Amniotic epithelial cell (primary cell): ENCODE data around the gene UTY.
"Not testable (repeated sequence)": the region's sequence is repeated elsewhere in the genome, so short reads cannot be mapped to it uniquely, and the experiment has no call there.

Experiments used
- DNase-seq: peaks from one replicate; pipeline ENCODE4 v3.0.0-alpha.2; 2010; ENCODE audit warnings: low read depth

UTY gene

GRCh38 chrY:13299411-13299810, 180.4 kb downstream of the UTY start:
- no peak for DNase-seq

DNA sequence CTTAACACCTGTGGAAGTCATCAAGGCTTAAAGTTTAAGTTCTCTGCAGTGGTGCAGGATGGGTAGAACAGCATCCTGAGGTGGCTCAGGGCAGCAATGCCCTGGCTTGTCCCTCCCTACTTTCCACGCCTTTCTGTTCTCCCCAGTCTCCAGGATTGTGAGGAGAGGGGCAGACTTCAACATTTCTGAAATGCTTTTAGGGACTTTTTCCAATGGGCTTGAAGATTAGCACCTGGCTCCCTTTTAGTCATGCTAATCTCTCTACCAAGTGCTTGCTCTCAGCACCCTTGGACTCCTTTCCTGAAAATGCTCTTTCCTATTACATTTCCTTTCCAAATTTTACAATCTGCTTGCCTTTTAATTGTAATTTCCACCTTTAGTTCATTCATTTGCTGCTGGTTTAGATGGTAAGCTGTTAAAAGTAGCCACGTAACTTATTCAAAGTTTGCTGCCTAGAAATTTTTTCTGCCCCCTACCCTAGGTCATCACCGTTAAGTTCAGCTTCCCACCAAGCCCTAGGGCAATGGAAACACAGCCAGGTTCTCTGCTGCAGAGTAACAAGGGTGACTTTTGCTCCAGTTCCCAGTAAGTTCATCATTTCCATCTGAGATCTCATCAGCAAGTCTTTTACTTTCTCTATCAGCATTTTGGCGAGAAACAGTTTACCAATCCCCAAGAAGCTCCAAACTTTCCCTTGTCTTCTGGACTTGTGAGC, 183.5 kb downstream of the UTY start:
- no peak for DNase-seq

- DNase-seq, result peak; percentile 44
These were observed 184.8 kb downstream of the UTY start for GRCh38 chrY:13295026-13295425.

DNA sequence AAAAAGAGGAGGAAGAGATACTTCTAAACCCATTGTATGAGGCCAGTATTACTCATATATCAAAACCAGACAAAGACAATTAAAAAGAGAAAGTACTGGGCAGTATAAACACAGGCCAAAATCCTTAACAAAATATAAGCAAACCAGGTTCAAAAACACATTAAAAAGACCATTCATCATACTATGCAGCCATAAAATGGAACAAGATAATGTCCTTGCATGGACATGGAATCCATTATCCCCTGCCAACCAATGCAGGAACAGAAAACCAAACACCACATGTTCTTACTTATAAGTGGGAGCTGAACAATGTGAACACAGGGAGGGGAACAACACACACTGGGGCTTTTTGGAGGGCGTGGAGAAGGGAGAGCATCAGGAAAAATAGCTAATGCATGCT, 188.6 kb downstream of the UTY start:
- DNase-seq, result no peak

DNA sequence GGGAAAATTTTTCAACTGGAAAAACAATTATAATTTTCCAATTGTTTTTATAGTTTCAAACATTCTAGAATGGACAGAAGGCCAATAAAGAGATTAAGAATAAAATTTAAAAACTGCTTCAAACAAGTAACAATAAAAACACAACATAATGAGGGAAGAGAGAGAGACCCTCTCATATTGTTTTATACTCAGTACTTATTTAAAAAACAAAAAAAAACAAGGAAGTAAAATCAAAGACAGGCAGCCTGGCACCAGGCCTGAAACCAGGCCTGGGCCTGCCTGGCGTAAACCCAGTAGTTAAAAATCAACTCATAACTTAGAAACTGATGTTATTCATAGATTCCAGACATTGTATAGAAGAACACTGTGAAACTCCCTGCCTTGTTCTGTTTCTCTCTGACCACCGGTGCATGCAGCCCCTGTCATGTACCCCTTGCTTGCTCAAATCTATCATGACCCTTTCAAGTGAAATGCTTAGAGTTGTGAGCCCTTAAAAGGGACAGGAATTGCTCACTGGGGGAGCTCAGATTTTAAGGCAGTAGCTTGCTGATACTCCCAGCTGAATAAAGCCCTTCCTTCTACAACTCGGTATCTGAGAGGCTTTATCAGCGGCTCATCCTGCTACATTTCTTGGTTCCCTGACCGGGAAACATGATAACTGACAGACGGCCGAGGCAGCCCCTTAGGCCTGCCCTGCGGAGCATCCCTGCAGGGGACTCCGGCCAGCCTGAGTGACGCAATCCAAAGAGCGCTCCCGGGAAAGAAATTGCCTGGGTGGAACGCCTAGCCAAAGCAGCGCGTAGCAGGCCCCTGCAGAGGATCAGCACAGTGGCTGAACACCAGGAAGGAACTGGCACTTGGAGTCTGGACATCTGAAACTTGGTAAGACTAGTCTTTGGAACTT, 197.4 kb downstream of the UTY start:
- DNase-seq, result peak; percentile 54

GRCh38 chrY:13279561-13279960, 200.3 kb downstream of the UTY start:
- no peak for DNase-seq

DNA sequence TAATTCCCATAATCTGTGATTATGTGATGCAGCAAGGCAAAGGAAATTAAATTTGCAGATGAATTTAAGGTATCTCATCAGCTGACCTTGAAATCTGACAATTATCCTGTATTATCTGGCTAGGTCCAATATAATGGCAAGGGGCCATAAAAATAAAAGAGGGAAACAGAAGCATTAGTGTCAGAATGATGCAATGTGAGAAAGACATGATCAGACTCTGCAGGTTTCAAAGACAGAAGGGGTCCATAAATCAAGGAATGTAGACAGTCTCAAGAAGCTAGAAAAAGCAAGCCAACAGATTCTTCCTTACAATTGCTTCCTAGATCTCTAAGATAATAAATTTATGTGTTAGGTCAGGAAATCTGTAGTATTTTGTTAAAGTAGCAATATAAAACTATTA, 208.1 kb downstream of the UTY start:
- DNase-seq, result no peak

- DNase-seq, result not testable (repeated sequence)
These were observed 225.8 kb downstream of the UTY start for GRCh38 chrY:13253941-13254440.

- peak; percentile 39 for DNase-seq
These were observed 229.4 kb downstream of the UTY start for GRCh38 chrY:13250421-13250820.

- DNase-seq, result no peak
These were observed 236.1 kb downstream of the UTY start for GRCh38 chrY:13243716-13244115.

GRCh38 chrY:13233901-13234300, 245.9 kb downstream of the UTY start:
- peak; percentile 28 for DNase-seq

DNA sequence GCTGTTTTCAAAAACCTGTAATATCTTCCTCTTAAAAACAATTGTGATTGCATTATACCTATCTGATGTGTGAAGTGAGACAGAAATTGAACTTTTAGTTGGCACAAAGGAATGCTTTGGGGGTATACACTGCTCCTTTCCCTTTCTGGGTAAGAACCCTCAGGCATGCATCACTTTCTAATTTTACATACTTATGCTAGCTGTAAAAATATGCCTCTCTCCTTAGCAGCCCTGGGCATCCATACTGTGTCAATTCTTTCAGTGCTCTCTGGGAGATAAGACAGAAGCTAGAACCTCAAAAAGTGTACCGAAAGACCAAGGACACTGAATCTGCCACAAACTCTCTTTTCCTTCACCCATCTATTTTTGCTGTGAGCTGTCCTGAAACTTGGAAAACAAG, 246.7 kb downstream of the UTY start:
- no peak for DNase-seq

DNA sequence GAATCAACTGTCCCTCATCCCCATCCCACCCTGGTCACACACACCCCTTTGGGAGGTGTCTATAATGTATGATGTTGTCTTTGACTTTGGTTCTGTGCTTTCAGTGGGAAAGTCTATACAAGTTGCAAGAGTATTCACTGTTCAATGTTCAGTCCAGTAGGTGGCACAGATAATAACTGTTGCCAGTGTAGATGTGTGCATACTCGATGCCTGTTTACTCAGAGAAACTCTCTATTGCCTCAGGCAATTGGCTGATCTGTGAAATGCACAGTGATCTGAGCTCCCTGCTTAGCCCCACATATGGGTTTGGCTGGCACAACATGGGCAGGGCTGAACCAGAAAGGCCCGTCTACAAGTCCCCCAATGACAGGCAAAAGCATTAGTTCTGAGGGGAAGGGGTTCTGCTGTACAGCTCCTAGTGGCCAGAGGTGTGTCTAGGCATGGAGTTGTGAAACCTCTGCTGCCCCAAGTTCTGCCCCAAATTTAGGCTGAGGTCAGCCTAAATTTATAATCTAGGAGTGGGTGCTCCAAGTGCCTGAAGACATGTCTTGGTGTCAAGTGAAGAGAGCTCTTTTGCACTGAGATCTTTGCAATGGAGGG, 252.4 kb downstream of the UTY start:
- DNase-seq, result peak; percentile 4

DNA sequence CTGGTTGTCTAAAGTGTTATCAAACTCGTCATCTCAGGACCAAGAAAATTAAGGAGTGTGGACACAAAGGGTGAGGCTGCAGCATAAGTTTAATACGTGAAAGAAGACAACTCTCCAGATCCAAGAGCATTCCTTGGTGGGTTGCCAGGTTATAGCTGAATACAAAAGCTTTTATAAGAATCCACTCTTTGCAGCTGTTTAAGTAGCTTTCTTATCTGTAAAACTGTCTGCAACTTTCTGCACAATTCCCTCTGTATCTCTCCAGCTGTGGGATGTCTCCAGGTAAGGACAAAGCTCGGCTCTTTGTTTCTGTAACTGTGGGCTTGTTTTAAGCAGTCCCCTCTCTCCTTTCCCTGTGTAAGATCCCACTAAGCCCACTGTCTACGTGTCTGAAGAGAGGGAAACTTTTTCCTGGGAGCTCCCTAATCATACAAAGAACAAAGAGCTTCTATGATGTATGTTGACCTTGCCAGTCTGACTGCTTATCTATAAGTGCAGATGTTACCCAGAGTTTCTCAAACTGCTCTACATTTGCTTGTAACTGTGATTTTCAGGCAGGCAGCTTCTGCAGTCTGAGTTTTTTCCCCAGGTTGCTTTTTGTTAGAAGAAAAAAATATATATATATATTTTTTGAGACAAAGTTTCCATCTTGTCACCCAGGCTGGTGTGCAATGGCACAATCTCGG, 268.7 kb downstream of the UTY start:
- DNase-seq, result no peak

DNA sequence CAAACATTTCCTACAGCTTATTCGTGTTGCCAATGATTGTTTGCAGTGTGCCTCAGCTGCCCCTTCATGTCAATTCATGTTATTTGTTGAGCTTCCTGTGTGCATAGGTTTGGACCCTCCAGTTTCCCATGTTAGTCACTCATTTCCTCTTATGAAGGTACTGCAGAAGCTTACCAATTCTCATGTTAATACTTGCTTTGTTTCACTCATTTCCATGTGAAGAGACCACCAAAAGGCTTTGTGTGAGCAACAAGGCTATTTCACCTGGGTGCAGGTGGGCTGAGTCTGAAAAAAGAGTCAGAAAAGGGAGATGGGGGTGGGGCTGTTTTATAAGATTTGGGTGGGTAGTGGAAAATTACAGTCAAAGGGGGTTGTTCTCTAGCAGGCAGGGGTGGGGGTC, 274.6 kb downstream of the UTY start:
- no peak for DNase-seq
